H1 (cell line): ENCODE measurements around the gene ATP6V0A1. TPM values are rescaled to one million over a fixed set of nuclear protein-coding genes. Genes with fewer than 3 reads are reported as not detected.

Experiments used
- MAFK ChIP-seq: IDR thresholded peaks from 2 replicates; pipeline ENCODE4 v1.6.1; 2012; ENCODE audit warnings: low read depth, mild to moderate bottlenecking, improper control_type of control experiment, low read length
- POLR2AphosphoS5 ChIP-seq: IDR thresholded peaks from 2 replicates; pipeline ENCODE4 v1.6.1; 2011; ENCODE audit warnings: low read depth, low read length
- RFX5 ChIP-seq: IDR thresholded peaks from 2 replicates; pipeline ENCODE4 v1.6.1; 2011; ENCODE audit warnings: low read depth, low read length, improper control_type of control experiment, borderline replicate concordance
- polyA plus RNA-seq, 7 experiments: library from polyadenylated mRNA; depleted of rRNA in 3 of 7; stranded (reverse) in 5 of 7; unstranded in 2 of 7; fragments of >200 nt in 5 of 7; fragments of 200-250 nt in 2 of 7; gene quantifications; 1 replicate in 5 of 7; 2 replicates in 1 of 7; 4 replicates in 1 of 7; pipeline versions ENCODE4 v1.2.1 to v1.2.3, GENCODE V29; 2011 to 2013; ENCODE audit warnings: missing spikeins in 2 of 7, mixed read lengths in 2 of 7
- total RNA-seq: library from RNA; stranded (reverse); fragmentation: NEBNext Ultra II Directional; extraction: Animal tissue kit (Norgen Biotek cat#: 25700); gene quantifications from 2 replicates; pipeline ENCODE4 v1.2.1, GENCODE V29; 2021
- TF ChIP-seq, protein P1 (sequence below): IDR thresholded peaks from 2 replicates; pipeline ENCODE4 v1.6.1; 2012; ENCODE audit warnings: inconsistent platforms

Gene ATP6V0A1
- total and polyA plus RNA-seq, 2 of the 8 experiments (the other 6 are each of a cell fraction or from before 2014, with no cell fraction given) = 55.3 to 63.4 TPM

DNA sequence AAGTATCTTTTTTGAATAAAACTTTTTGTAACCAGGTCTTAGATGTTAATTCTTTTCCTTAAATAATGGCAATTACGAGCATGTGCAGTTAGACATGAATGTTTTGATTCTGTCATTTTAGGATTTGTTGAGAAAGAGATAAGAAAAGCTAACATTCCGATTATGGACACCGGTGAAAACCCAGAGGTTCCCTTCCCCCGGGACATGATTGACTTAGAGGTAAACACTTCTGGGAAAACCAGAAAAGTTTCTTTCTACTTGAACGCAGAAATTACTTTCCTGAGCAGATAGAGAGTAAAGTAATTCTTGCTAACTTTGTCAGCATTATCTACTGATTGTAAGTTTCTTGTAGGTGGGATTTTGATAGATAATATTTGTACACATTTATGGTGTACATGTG lies 9.2 kb downstream of the ATP6V0A1 start (continued):
- no peak for TF ChIP-seq MAFK
- TF ChIP-seq POLR2AphosphoS5 = no peak
- TF ChIP-seq, protein P1, sequence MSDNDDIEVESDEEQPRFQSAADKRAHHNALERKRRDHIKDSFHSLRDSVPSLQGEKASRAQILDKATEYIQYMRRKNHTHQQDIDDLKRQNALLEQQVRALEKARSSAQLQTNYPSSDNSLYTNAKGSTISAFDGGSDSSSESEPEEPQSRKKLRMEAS = no peak
- no peak for TF ChIP-seq RFX5
